ENCODE results near the gene F2.

DNA sequence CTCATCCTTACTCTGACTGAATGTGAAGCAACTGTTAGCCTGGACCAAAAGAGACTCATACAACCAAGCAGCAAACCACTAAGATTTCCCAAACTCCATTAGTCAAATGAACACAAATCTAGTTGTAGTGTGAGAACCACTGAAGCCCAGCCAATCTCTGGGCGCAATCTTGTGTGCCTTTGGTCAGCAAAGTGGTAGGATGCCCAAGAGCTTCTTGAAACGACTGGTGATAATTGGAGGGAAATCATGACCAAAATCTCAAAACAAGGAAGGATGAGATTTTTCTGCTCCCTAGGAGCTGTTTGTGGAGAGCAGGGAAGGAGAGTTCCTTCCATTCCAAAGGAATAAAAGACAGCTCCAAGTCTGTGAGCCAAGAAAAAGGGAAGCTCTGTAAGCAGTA is 24.0 kb downstream of the F2 start:
- TF ChIP-seq, protein P1, sequence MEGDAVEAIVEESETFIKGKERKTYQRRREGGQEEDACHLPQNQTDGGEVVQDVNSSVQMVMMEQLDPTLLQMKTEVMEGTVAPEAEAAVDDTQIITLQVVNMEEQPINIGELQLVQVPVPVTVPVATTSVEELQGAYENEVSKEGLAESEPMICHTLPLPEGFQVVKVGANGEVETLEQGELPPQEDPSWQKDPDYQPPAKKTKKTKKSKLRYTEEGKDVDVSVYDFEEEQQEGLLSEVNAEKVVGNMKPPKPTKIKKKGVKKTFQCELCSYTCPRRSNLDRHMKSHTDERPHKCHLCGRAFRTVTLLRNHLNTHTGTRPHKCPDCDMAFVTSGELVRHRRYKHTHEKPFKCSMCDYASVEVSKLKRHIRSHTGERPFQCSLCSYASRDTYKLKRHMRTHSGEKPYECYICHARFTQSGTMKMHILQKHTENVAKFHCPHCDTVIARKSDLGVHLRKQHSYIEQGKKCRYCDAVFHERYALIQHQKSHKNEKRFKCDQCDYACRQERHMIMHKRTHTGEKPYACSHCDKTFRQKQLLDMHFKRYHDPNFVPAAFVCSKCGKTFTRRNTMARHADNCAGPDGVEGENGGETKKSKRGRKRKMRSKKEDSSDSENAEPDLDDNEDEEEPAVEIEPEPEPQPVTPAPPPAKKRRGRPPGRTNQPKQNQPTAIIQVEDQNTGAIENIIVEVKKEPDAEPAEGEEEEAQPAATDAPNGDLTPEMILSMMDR (IDR thresholded peaks at IDR 0.05), result no peak
- TF ChIP-seq POLR2A (IDR thresholded peaks at IDR 0.05) (no peak), POLR2AphosphoS5 (IDR thresholded peaks at IDR 0.05) (no peak)

Measured in transverse colon (tissue), 4 donors.